Left ventricle myocardium inferior (tissue), 1 donor: Measurements from ENCODE around the gene COL23A1. TPM values are rescaled to one million over a fixed set of nuclear protein-coding genes. Genes with fewer than 3 reads are reported as not detected.

ENCODE experiments used
- DNase-seq: peaks from one replicate; pipeline ENCODE4 v3.0.0-alpha.2; 2020
- H3K27ac ChIP-seq: fragments of 200-600 bp; replicated peaks from 2 replicates; pipeline ENCODE4 v1.8.0; 2021
- H3K27me3 ChIP-seq: fragments of 200-600 bp; 2 replicates; pipeline ENCODE4 v1.8.0; 2021; ENCODE audit warnings: low read depth
- H3K36me3 ChIP-seq: fragments of 200-600 bp; 2 replicates; pipeline ENCODE4 v1.8.0; 2021
- H3K4me1 ChIP-seq: fragments of 200-600 bp; 2 replicates; pipeline ENCODE4 v1.8.0; 2021
- H3K4me3 ChIP-seq: fragments of 200-600 bp; 2 replicates; pipeline ENCODE4 v1.8.0; 2021; ENCODE audit warnings: mild to moderate bottlenecking, moderate library complexity
- H3K9me3 ChIP-seq: fragments of 200-600 bp; replicated peaks from 2 replicates; pipeline ENCODE4 v1.8.0; 2021
- CTCF ChIP-seq: fragments of 200-600 bp; IDR thresholded peaks from 2 replicates; pipeline ENCODE4 v1.8.0; 2021; ENCODE audit warnings: antibody characterized with exemption, mild to moderate bottlenecking, borderline replicate concordance
- intact Hi-C: fragments of 100-400 bp; cut with micrococcal nuclease; formaldehyde crosslinking; loops from one replicate; pipeline ENCODE4 v1.11.0; 2022
- total RNA-seq: library from RNA; stranded (reverse); fragmentation: NEBNext Ultra II Directional; extraction: Animal tissue kit (Norgen Biotek cat#: 25700); gene quantifications from one replicate; pipeline ENCODE4 v1.2.1, GENCODE V29; 2021
- donor health status: DM: no; HTN: yes; CAD: no; lungs with severe emphysema.

COL23A1 gene
- total RNA-seq, 1 donor from 2014 or later = 27.4 TPM

- peak; percentile 5 for DNase-seq
- Histone ChIP-seq H3K4me3 (no peak overlapping the region), H3K27ac (no peak overlapping the region), H3K4me1 (peaks cover 36% of the 10 kb centered on the region), H3K27me3 (no peaks in the 10 kb centered on the region), H3K36me3 (peaks cover 71% of the 10 kb centered on the region), H3K9me3 (peaks cover 4% of the 10 kb centered on the region)
- TF ChIP-seq CTCF = no peak
- intact Hi-C loops = no loop called here
These were observed 363.0 kb downstream of the COL23A1 start for GRCh38 chr5:178227138-178227659.

- intact Hi-C loops = no loop called here
- Histone ChIP-seq H3K4me1 (peaks cover 16% of the 10 kb centered on the region), H3K36me3 (peaks cover 78% of the 10 kb centered on the region), H3K27ac (no peak overlapping the region), H3K4me3 (no peak overlapping the region), H3K27me3 (no peaks in the 10 kb centered on the region), H3K9me3 (peaks cover 4% of the 10 kb centered on the region)
- no peak for TF ChIP-seq CTCF
- DNase-seq = peak; percentile 7
These were observed 365.0 kb downstream of the COL23A1 start for GRCh38 chr5:178225174-178225573.

GRCh38 chr5:178224403-178224802, 365.8 kb downstream of the COL23A1 start:
- TF ChIP-seq CTCF = no peak
- no peaks in the 10 kb centered on the region for H3K27me3 ChIP-seq
- intact Hi-C loops = no loop called here
- H3K4me1 ChIP-seq = peaks cover 8% of the 10 kb centered on the region
- peaks cover 78% of the 10 kb centered on the region for H3K36me3 ChIP-seq
- H3K27ac ChIP-seq = no peak overlapping the region
- peaks cover 4% of the 10 kb centered on the region for H3K9me3 ChIP-seq
- peak; percentile 9 for DNase-seq
- no peak overlapping the region for H3K4me3 ChIP-seq

- Histone ChIP-seq H3K9me3 (peaks cover 4% of the 10 kb centered on the region), H3K27ac (no peak overlapping the region), H3K36me3 (peaks cover 78% of the 10 kb centered on the region), H3K27me3 (no peaks in the 10 kb centered on the region), H3K4me3 (no peak overlapping the region), H3K4me1 (peaks cover 8% of the 10 kb centered on the region)
- no peak for DNase-seq
- no peak for TF ChIP-seq CTCF
- intact Hi-C loops = no loop called here
These were observed 366.3 kb downstream of the COL23A1 start for GRCh38 chr5:178223828-178224335.

- TF ChIP-seq CTCF = no peak
- H3K4me1 ChIP-seq = peaks cover 8% of the 10 kb centered on the region
- H3K27ac ChIP-seq = no peak overlapping the region
- peak; percentile 6 for DNase-seq
- H3K4me3 ChIP-seq = no peak overlapping the region
- peaks cover 76% of the 10 kb centered on the region for H3K36me3 ChIP-seq
- peaks cover 4% of the 10 kb centered on the region for H3K9me3 ChIP-seq
- intact Hi-C loops = no loop called here
- no peaks in the 10 kb centered on the region for H3K27me3 ChIP-seq
These were observed 366.9 kb downstream of the COL23A1 start for GRCh38 chr5:178223196-178223773.
